Fibroblast of mammary gland (primary cell): Measurements from ENCODE around the gene KCNC3.
A peak's percentile ranks its signal among the peaks of the same experiment; 100 is the strongest.

Experiments used
- DNase-seq: peaks from one replicate; pipeline ENCODE4 v3.0.0-alpha.2; 2010; ENCODE audit warnings: low read depth
- H3K4me3 ChIP-seq: 2 replicates; pipeline ENCODE4 v1.5.1; 2011; ENCODE audit warnings: low read depth, mild to moderate bottlenecking, low read length, moderate library complexity; ENCODE audit not compliant: control insufficient read depth
- TF ChIP-seq, protein P1 (sequence below): conservative IDR thresholded peaks from 2 replicates; pipeline ENCODE4 v1.5.1; 2011; ENCODE audit warnings: low read depth, low read length, inconsistent platforms; ENCODE audit not compliant: control insufficient read depth, insufficient read depth

KCNC3 gene

GRCh38 chr19:50266896-50267295, 62.3 kb downstream of the KCNC3 start:
- no peak for DNase-seq
- TF ChIP-seq, protein P1, sequence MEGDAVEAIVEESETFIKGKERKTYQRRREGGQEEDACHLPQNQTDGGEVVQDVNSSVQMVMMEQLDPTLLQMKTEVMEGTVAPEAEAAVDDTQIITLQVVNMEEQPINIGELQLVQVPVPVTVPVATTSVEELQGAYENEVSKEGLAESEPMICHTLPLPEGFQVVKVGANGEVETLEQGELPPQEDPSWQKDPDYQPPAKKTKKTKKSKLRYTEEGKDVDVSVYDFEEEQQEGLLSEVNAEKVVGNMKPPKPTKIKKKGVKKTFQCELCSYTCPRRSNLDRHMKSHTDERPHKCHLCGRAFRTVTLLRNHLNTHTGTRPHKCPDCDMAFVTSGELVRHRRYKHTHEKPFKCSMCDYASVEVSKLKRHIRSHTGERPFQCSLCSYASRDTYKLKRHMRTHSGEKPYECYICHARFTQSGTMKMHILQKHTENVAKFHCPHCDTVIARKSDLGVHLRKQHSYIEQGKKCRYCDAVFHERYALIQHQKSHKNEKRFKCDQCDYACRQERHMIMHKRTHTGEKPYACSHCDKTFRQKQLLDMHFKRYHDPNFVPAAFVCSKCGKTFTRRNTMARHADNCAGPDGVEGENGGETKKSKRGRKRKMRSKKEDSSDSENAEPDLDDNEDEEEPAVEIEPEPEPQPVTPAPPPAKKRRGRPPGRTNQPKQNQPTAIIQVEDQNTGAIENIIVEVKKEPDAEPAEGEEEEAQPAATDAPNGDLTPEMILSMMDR, result no peak
- H3K4me3 ChIP-seq, result no peak overlapping the region

- no peak for DNase-seq
- TF ChIP-seq, protein P1, result no peak
- no peak overlapping the region for H3K4me3 ChIP-seq
These were observed 63.1 kb downstream of the KCNC3 start for GRCh38 chr19:50266041-50266440.

- no peak overlapping the region for H3K4me3 ChIP-seq
- TF ChIP-seq, protein P1, result no peak
- peak; percentile 12 for DNase-seq
These were observed 64.5 kb downstream of the KCNC3 start for GRCh38 chr19:50264483-50265186.

- H3K4me3 ChIP-seq, result no peak overlapping the region
- TF ChIP-seq, protein P1, result no peak
- DNase-seq, result no peak
These were observed 66.0 kb downstream of the KCNC3 start for GRCh38 chr19:50263176-50263575.
